ENCODE data around the gene THSD7A.

Gene THSD7A

DNA sequence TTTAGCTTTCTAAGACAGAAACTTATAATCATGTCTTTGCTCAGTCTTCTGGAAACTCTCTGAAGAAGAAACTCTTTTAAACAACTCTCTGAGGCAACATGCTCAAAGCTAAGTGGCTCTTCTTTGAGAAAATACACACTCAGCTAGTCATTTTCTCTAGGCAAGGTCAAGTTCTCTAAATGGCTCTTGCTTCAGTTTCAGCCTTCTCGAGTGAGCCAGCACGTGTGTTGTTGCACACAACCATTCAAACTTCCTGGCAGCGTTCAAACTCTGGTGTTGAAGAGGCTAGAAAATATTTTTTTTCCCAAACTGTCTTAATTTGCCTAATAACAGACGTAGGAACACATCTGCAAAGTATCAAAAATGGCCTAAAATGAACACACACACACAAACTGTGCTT, 129.1 kb downstream of the THSD7A start:
- POLR2A ChIA-PET (ENCODE audit: low non-redundant PET) = no interaction called here
- CTCF ChIA-PET = no interaction called here
- no peak overlapping the region for H3K27ac ChIP-seq
- TF ChIP-seq, protein P1, sequence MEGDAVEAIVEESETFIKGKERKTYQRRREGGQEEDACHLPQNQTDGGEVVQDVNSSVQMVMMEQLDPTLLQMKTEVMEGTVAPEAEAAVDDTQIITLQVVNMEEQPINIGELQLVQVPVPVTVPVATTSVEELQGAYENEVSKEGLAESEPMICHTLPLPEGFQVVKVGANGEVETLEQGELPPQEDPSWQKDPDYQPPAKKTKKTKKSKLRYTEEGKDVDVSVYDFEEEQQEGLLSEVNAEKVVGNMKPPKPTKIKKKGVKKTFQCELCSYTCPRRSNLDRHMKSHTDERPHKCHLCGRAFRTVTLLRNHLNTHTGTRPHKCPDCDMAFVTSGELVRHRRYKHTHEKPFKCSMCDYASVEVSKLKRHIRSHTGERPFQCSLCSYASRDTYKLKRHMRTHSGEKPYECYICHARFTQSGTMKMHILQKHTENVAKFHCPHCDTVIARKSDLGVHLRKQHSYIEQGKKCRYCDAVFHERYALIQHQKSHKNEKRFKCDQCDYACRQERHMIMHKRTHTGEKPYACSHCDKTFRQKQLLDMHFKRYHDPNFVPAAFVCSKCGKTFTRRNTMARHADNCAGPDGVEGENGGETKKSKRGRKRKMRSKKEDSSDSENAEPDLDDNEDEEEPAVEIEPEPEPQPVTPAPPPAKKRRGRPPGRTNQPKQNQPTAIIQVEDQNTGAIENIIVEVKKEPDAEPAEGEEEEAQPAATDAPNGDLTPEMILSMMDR (conservative IDR thresholded peaks at IDR 0.05; ENCODE audit: low read depth) = no peak
- no peak for DNase-seq (ENCODE audit: low spot score)

DNA sequence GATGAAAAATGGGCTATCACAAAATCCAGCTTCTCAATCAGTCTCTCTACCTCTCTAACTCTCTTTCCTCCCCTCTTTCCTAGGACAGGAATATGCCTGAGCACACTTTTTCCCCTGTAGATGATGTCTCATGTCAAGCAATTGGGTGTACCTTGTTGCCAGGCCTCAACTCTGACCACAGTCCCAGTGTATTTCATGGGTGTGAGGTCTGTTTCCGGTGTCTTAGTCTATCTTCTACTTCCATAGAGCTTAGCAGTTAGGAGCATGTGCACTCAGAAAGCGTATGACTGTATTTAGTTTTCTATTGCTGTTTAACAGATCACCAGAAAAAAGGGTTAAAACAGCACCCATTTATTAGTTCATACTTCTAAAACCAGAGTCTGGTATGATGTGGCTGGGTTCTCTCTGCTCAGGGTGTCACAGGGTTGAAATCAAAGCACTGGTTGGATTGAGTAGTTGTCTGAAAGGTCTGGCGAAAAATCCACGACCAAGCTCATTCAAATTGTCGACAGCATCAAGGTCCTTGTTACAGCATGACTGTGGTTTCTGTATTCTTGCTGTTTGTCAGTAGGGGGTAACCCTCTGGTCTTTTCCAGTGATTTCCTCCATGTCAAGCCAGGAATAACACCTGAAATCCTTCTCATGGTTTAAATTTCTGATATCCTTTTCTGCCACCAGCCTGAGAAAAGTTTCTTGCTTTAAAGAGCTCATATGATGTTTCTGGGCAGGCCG, 130.0 kb downstream of the THSD7A start:
- ChIA-PET POLR2A (ENCODE audit: low non-redundant PET) (no interaction called here), CTCF (no interaction called here)
- TF ChIP-seq, protein P1 (conservative IDR thresholded peaks at IDR 0.05; ENCODE audit: low read depth) = no peak
- H3K27ac ChIP-seq = no peak overlapping the region
- DNase-seq (ENCODE audit: low spot score) = no peak

DNA sequence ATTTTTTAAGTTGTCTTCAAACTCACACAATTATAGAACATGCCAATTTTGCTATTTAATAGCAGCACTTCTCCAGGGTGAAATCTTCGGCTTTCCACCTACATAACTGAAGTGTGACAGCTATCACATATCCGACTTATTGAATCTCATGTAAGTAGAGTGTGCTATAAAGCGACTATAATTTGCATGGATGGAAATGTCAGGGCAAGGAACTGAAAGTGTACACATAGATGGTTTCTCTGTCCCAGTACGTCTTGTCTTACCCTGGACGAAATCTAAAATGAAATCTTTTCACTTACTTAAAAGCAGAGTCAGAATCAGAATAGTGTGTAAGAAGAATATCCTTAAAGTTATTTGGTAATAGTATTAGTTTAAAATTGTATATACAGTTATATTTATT, 132.3 kb downstream of the THSD7A start:
- POLR2A ChIA-PET (ENCODE audit: low non-redundant PET) = no interaction called here

GRCh38 chr7:11698384-11698871, 133.6 kb downstream of the THSD7A start:
- TF ChIP-seq, protein P1 (conservative IDR thresholded peaks at IDR 0.05; ENCODE audit: low read depth) = no peak
- H3K27ac ChIP-seq = no peak overlapping the region
- CTCF ChIA-PET = no interaction called here
- no peak for DNase-seq (ENCODE audit: low spot score)
- POLR2A ChIA-PET (ENCODE audit: low non-redundant PET) = no interaction called here

More for the DNA sequence above, 132.3 kb downstream of the THSD7A start:
- CTCF ChIA-PET = interaction anchor here (0.6 kb wide), 1 partner anchor 203 kb away, joined by 3 read pairs; no protein-coding TSS in a partner anchor
- TF ChIP-seq, protein P1 (conservative IDR thresholded peaks at IDR 0.05; ENCODE audit: low read depth) = no peak
- no peak for DNase-seq (ENCODE audit: low spot score)
- H3K27ac ChIP-seq = no peak overlapping the region

DNA sequence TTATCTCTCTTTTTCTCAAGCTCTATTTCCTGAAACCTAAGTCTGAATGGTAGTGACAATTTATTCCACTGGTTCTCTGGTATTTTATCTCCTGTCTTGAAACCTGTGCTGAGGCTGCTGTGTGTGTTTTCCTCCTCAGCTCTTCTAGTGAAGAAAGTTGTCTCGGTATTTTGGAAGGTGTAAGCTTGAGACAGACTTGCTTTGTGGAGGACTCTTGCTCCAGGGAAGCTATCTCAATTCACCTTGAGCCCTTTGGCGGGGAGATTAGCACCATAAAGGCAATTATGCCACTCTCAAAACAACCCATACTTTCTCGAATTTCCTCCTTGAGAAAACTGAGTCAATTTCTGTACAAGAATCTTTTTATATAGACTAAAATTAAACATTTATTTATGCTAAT, 141.6 kb downstream of the THSD7A start:
- CTCF ChIA-PET = no interaction called here
- H3K27ac ChIP-seq = no peak overlapping the region

GRCh38 chr7:11689096-11689495, 142.9 kb downstream of the THSD7A start:
- CTCF ChIA-PET = no interaction called here
- POLR2A ChIA-PET (ENCODE audit: low non-redundant PET) = no interaction called here
- DNase-seq (ENCODE audit: low spot score) = no peak
- H3K27ac ChIP-seq = no peak overlapping the region
- TF ChIP-seq, protein P1 (conservative IDR thresholded peaks at IDR 0.05; ENCODE audit: low read depth) = no peak

More for the DNA sequence above, 141.6 kb downstream of the THSD7A start:
- TF ChIP-seq, protein P1 (conservative IDR thresholded peaks at IDR 0.05; ENCODE audit: low read depth) = no peak
- no peak for DNase-seq (ENCODE audit: low spot score)
- POLR2A ChIA-PET (ENCODE audit: low non-redundant PET) = no interaction called here
